PC-3 (cell line): ENCODE measurements around the gene PRKN.

Experiments used
- EZH2 ChIP-seq: fragments of 300-600 bp; sonication (generic); IDR thresholded peaks from one replicate; pipeline ENCODE4 v1.6.1; 2017; ENCODE audit warnings: antibody characterized with exemption, mild to moderate bottlenecking, low read length; ENCODE audit not compliant: unreplicated experiment
- TF ChIP-seq, protein P1 (sequence below): fragments of 300-600 bp; sonication (generic); conservative IDR thresholded peaks from 2 replicates; pipeline ENCODE4 v1.5.1; 2017; ENCODE audit warnings: antibody characterized with exemption, low read depth, mild to moderate bottlenecking, low read length

DNA sequence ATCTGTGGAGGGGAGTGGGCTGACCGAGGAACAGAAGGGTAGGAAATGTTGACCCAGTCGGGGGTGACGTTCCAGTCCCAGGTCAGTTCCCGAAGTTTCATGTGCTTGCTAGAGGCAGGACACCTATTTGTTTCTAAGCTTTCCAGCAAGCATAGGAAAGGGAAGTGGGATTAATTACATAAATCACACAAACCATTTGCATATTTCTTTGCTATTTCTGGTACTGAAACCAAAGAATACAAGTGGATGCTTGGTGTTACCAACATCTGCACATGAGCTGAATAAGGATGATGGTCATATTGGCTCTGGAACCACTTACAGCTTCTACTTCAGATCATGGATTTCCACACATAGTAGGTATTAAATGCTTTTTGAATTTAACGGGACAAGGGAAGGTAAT, 546.5 kb downstream of the PRKN start:
- no peak for TF ChIP-seq EZH2
- TF ChIP-seq, protein P1, sequence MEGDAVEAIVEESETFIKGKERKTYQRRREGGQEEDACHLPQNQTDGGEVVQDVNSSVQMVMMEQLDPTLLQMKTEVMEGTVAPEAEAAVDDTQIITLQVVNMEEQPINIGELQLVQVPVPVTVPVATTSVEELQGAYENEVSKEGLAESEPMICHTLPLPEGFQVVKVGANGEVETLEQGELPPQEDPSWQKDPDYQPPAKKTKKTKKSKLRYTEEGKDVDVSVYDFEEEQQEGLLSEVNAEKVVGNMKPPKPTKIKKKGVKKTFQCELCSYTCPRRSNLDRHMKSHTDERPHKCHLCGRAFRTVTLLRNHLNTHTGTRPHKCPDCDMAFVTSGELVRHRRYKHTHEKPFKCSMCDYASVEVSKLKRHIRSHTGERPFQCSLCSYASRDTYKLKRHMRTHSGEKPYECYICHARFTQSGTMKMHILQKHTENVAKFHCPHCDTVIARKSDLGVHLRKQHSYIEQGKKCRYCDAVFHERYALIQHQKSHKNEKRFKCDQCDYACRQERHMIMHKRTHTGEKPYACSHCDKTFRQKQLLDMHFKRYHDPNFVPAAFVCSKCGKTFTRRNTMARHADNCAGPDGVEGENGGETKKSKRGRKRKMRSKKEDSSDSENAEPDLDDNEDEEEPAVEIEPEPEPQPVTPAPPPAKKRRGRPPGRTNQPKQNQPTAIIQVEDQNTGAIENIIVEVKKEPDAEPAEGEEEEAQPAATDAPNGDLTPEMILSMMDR: no peak
